Peyer's patch (tissue), 4 donors: ENCODE results near the gene DGCR2.

ENCODE experiments used
- CTCF ChIP-seq, 6 experiments: fragments of 450-650 bp in 4 of 6; fragments of 200-600 bp in 2 of 6; sonication (generic) in 1 of 6; IDR thresholded peaks; one replicate each; pipeline ENCODE4 v1.5.1; 2017 to 2019; ENCODE audit warnings: antibody characterized with exemption in 6 of 6, mild to moderate bottlenecking in 3 of 6, moderate library complexity in 1 of 6
- POLR2A ChIP-seq, 2 donors: fragments of 450-650 bp; IDR thresholded peaks; one replicate each; pipeline ENCODE4 v1.5.1; 2017; ENCODE audit warnings: antibody characterized with exemption in 2 of 2, mild to moderate bottlenecking in 2 of 2, moderate library complexity in 2 of 2

GRCh38 chr22:19105456-19105855, 16.8 kb downstream of the DGCR2 start:
- TF ChIP-seq CTCF (IDR thresholded peaks at IDR 0.05), result no peak
- no peak for TF ChIP-seq POLR2A (IDR thresholded peaks at IDR 0.05)
